OCI-M2 (cell line): ENCODE results near the gene DDO.

Experiments used
- DNase-seq: peaks from one replicate; lab custom pipeline; 2025; ENCODE audit not compliant: unreplicated experiment; lab: John Stamatoyannopoulos, UW

The DDO gene

GRCh38 chr6:110421749-110422443 is 6.5 kb upstream of the DDO start:
- DNase-seq, result no peak

- DNase-seq, result no peak
Observed at GRCh38 chr6:110419028-110419739, 3.8 kb upstream of the DDO start.

DNA sequence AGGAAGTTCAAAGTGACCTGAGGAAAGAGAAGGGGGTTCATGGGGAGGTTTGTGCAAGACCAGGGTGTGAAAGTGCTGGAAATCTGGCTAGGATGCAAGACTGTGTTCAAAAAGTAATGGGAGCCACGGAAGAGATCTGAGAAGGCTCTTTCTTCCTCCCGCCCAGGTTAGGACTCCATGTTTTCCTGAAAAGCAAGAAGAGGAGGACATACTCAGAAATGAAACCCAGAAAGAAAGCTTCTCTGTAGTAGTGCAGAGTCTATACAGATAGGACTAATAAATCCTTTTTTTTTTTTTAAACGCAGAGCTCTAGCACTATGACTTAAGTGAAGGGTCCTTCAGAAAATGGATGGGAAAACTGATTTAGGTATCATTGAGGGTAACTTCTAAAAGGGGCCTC is 3.2 kb upstream of the DDO start:
- DNase-seq, result no peak

DNA sequence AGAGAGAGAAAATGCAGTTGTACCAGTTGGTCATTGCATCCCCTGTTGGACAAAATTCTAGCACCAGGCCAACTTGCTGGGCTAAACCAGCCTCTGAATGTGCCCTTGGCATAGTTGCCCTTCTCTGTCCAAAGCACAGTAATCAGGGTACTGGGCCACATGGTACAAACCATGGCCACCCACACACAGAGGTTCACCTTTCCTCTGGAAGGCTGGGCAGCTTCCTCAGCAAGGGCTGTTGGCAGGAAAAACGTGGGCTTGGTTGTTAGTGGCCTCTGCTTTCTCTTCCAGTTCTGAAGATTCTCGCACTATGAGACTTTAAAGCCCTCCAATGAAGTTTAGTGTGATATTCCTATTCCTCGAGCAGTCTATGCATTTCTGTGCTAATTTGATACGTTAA is 706 bp downstream of the DDO start:
- DNase-seq, result no peak

GRCh38 chr6:110412360-110412759 is 3.0 kb downstream of the DDO start:
- DNase-seq, result no peak

GRCh38 chr6:110410511-110410910 is 4.9 kb downstream of the DDO start:
- no peak for DNase-seq

DNA sequence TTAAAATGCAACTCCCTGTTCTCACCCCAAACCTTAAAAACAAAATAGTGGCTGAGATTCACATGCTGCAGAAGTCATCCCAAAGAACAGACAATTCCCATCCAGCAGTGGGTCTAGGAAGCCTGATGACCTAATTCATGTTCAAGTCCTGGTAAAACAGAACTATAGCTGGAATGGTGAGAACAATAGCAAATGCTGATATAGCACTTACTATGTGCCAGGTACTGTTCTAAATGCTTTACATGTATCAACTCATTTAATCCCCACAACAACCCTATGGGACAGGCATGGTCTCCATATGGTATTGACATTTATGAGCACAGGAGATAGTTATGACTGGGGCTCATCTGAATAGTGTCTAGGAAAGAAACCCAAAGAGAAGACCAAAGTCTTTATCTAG is 5.6 kb downstream of the DDO start:
- no peak for DNase-seq

GRCh38 chr6:110408901-110409300 is 6.5 kb downstream of the DDO start:
- DNase-seq, result no peak

DNA sequence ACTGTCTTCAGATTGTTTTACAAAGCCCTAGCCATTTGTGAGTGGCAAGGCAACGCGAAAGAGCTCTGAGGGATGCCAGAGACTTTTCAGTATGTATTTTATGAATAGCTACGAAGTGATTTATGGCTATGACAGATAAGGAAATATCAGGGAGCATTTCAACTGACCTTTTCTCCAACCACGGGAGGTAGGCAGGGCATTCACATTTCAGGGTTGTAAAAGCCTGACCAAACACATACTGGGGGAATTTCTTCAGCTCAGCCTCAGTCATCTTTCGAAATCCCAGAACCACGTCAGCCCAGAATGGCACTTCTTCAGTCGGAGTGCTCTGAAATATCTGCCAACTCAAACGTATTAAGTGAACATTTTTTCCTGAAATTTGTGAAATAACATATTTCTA is 10.8 kb downstream of the DDO start:
- DNase-seq, result no peak

DNA sequence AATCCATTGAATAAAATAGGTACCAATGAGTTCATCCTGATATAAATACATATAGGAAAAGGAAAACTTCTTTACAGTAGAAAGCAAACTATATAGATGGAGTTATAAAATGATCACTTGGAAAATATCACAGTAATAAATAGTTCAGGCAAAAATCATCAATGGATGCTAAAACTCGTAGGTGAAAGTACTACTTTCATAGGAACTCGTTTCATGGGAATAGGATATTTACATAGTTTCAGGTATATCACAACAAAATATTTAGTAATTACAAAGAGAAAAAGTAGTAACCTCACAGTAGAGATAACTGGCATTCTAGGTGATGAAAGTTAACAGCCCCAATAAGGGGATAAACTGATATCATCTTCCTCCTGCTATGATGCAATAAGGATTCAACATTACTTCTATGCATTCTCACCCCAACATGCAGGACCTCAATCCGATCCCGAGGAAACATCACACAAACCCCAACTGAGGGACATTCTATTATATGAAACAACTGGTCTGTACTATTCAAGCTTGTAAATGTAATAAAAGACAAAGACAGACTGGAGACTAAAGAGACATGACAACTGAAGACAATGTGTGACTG is 13.7 kb downstream of the DDO start:
- no peak for DNase-seq

DNA sequence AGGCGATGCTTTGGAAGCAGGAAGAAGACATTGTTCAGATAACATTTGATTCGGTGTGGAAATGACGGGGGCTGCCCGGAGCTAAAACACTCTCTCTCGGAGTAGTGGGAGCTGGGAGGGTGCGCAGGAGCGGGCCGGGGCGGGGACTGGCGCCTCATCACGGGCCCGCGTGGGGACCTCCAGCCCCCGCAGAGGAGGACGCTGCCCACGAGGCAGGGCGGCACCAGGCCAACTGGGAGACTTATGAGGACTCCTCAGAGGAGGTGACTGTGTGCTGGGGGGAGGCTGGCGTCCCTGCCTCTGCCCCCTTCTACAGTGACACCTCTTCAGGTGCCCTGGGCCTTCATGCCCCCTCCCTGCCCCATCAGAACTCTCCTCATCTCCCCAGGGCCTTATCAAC is 15.2 kb downstream of the DDO start:
- DNase-seq, result no peak

GRCh38 chr6:110399219-110400071 is 15.9 kb downstream of the DDO start:
- no peak for DNase-seq

- no peak for DNase-seq
Observed at GRCh38 chr6:110398778-110399177, 16.6 kb downstream of the DDO start.

- DNase-seq, result no peak
Observed at GRCh38 chr6:110395221-110395620, 20.2 kb downstream of the DDO start.

DNA sequence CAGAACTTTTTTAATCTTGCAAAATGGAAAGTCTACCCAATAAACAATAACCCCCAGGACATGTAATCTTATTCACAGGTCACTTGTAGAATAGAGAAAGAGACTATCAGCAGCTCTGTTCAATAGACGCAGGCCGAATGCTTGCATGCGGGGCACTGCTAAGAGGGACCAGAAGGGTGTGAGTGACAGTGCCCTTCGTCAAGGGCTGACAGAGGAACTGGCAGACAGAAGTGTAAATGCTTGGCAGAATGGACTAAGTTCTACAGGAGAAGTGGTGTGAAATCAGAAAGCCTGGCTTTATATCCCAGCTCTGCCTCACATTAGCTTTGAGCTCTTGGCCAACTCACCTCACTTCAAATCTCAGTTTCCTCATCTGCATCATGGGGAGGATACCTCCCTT is 21.0 kb downstream of the DDO start:
- DNase-seq, result no peak

DNA sequence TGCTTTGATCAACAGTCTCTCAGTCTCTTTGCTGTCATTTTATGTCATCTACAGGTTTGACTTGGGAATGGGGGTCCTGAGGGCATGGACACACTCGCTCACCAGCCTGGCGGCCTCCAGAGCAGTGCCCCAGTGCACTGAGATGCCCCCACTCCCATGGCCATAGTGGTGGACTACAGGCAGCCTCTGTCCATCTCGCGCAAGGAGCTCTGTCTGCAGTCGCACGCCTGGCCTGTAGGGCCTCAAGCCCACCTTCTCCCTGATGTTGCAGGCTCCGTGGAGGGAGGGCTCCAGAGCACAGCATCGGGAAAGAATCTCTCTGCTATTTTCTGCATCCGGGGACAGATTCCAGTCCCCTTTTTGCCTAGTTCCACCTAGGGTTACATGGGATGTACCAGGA is 22.6 kb downstream of the DDO start:
- DNase-seq, result no peak

GRCh38 chr6:110390404-110390803 is 25.0 kb downstream of the DDO start:
- no peak for DNase-seq

DNA sequence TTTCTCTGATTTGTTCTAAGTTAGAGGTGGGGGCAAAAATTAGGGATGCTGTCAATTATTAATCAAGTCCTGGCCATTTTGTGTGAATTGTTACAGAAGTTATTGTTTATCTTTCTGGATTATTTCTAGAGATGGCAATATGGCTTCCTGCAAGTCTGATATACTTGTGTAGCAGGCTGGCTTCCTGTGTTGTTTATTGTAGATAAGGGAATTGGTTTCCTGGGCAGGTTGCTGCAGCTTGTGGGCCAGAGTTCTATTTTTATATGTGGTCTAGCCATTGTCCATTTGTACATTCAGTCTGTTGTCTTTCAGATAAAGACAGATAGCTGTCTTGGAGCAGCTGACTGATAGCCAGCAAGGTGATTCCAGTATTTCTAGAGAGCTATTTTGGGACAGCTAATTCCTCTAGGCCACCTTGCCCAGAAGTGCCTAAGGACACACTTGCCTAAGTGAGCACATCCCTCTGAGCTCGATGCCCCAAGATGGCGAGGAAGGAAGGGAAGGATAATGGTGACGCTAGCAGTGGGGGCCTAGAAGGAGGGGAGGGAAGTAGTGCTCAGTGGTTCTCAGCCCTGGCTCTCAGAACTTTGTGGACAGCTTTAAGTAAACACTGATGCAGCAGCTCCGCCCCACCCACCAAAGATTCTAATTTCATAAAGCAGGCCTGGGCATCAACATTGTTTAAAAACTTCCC is 25.5 kb downstream of the DDO start:
- no peak for DNase-seq

GRCh38 chr6:110387986-110388385 is 27.4 kb downstream of the DDO start:
- DNase-seq, result no peak

DNA sequence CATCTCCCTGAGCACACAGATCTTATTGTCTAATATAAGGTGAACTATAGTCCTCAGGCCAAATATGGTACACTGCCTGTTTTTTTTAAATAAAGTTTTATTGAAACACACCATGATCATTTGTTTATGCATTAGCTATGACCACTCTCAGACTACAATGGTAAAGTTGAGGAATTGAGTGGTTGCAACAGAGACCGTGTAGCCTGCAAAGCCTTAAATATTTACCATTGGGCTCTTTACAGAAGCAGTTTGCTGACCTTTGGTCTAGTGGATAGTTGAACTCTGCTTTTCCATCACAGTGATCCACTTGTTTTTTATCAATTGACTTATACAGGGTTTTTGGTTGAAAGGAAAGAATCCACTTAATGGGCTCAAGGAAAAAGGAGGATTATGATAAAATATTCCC is 29.9 kb downstream of the DDO start:
- DNase-seq, result no peak

- no peak for DNase-seq
Observed at GRCh38 chr6:110378552-110378951, 36.8 kb downstream of the DDO start.
